NCI-H345 treated with DMSO at 0.1 percent for 48 hours (cell line): Measurements from ENCODE around the gene PPP3CB.

ENCODE experiments used
- DNase-seq: peaks from one replicate; lab custom pipeline; 2025; ENCODE audit not compliant: unreplicated experiment; lab: John Stamatoyannopoulos, UW

Gene PPP3CB

GRCh38 chr10:73485320-73485719 lies 10.5 kb downstream of the PPP3CB start:
- no peak for DNase-seq

GRCh38 chr10:73480158-73480557 lies 15.7 kb downstream of the PPP3CB start:
- DNase-seq, result no peak

GRCh38 chr10:73478636-73479035 lies 17.2 kb downstream of the PPP3CB start:
- no peak for DNase-seq

DNA sequence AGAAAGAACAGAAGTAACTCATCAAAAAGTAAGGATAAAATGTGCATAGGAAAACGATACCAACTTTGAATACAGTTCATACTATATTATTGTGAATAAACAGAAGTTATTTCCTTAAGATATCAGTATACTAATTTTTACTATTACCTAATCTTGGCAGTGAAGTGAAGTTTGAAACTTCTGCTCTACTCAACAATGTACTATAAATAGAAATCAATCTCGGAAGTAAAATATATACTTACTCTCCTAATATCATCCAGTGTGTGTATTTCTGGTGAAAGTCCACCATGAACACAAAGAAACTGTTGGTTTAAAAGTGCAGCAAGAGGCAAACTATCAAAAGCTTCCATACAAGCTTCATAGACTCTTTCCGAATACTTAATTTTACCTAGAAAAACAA lies 24.6 kb downstream of the PPP3CB start:
- DNase-seq, result no peak

DNA sequence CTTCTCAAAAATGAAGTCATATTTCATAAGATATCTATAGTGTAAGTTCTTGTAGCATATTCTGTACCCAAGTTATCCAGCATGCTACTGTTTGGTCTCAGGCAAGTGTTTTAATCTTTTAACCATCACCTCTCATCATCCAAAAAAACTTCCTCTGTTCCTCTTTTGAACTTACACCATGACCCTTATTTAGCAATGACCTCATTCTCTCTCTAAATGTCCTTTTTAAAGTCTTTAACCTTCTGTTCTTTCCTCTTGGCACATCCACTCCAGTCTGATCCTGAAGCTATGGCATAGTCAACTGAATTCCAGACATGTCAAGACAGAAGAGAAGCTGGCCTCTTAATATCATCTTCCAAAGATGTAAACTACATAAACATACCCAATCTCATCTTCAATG lies 26.2 kb downstream of the PPP3CB start:
- no peak for DNase-seq

- DNase-seq, result no peak
These were observed 28.6 kb downstream of the PPP3CB start for GRCh38 chr10:73467206-73467605.

DNA sequence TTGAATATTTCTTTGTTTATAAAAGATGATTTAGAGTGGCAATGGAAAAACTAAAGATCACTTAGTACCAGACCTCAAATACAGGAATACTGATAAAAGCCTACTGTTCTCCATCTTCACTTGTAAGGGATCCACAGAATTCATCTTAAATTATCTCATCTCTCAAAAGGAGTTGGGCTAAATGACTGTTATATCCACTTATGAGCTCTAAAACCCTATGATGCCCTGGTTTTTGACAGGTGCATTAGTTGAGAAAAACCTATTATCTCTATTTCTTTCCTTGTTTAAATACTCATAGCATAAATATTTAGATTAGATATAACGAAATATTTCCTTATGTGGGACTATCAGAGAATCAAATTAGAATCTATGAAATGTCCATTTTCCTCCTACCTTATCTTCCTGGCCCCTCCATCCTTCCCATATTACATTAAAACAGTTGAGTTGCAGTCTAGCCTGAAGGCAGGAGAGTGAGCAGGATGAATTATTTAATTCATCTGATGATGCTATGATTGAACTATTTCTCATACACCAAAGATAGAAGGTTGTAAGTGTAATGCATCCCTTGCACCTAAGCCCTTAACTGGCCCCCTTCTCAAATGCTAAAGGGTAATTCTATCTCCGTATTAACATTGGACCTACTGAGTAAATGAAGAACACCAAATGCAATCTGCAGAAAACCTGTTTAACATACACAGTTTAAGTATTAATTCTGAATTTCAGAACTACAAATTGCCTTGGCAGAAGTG lies 29.7 kb downstream of the PPP3CB start:
- no peak for DNase-seq

- no peak for DNase-seq
These were observed 34.9 kb downstream of the PPP3CB start for GRCh38 chr10:73460897-73461296.

DNA sequence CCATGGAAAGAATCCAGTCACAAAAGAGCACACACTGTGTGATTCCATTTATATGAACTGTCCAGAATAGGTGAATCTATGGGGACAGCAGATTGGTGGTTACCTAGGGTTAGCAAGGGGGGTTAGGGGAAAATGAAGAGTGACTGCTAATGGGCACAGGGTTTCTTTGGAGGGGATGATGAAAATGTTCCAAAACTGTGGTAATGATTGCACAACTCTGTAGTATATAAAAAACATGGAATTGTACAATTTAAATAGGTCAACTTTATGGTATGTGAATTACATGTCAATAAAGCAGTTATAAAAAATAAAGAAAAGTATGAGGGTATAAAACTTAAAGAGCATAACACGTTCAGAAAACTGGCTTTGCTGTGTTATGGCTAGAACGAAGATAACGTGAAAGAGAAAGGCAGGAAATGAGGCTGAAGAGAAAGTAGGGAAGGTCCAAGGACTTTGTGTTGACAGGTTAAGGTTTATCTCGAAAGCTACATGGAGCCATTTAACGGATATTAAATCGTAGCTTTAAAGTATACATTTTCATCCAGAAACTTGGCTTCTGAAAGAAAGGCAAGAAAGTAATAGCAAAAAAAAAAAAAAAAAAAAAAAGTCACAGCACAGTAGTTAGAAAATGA lies 36.0 kb downstream of the PPP3CB start:
- DNase-seq, result no peak

DNA sequence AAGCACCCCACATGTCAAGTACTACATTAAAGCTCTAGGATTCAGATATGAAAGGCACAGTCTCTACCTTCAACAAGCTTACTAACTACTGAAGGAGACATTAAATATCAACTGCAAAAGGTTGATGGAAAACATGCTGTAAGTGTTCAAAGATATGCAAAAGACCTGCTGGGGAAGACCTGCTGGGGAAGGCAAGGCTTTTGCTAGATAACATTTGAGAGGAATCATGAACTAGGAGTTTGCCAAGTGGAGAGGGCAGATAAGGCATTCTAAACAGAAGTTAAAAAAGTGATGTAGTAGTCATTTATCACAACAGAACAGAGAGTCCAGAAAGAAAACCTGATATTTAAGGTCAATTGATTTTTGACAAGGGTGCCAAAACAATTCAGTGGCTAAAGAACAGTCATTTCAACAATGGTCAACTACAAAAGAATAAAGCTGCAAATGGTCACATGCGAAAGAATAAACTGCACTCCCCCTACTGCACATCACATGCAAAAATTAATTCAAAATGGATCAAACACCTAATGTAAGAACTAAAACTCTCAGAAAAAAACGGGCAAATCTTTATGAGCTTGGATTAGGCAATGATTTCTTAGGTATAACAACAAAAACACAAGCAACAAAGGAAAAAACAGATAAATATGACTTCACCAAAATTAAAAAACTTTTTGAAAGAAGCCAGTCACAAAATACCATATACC lies 39.5 kb downstream of the PPP3CB start:
- DNase-seq, result no peak

- DNase-seq, result no peak
These were observed 46.7 kb downstream of the PPP3CB start for GRCh38 chr10:73449113-73449512.

GRCh38 chr10:73448384-73448783 lies 47.4 kb downstream of the PPP3CB start:
- DNase-seq, result no peak

GRCh38 chr10:73446926-73447325 lies 48.9 kb downstream of the PPP3CB start:
- DNase-seq, result no peak

GRCh38 chr10:73444457-73444856 lies 51.4 kb downstream of the PPP3CB start:
- no peak for DNase-seq

- no peak for DNase-seq
These were observed 56.1 kb downstream of the PPP3CB start for GRCh38 chr10:73439605-73440312.

DNA sequence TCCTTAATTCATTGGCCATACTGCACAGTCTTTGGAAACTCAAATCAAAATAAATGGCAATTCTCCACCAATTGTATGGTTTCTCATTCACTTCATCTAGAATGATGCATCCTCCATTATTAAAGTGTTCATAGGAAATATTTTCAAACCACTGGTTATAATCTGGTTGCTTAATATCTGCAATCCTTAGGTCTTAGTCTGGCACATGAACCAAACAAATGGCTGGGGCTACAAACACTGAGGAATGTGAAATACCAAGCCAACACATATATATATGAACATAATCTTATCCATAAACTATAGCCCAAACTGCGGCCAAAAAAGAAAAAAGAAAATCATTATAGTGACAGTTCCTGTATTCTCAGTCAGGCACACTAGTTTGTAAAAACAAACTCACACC lies 56.8 kb downstream of the PPP3CB start:
- no peak for DNase-seq

DNA sequence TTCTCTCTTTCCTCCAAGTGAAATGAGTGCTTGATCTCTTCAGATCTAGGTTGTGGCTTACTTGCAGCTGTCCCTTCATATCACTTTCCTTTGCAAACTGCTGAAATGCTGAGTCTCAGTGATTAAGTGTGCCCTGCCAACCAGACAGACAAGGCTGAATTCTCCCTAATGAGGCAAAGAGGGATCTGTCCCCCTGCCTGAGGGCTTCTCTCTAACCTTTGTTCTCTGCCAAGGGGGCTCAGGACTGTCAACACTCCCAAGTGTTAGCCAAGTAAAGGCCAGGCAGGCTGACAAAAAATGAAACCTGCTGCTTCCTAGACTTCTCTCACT lies 62.3 kb downstream of the PPP3CB start, which contains the start of gene MSS51:
TSS of gene MSS51 (minus strand) at position 24 of the 330 bp plus-strand sequence. CDS start 5,277 bp downstream, outside the sequence.
- no peak for DNase-seq

DNA sequence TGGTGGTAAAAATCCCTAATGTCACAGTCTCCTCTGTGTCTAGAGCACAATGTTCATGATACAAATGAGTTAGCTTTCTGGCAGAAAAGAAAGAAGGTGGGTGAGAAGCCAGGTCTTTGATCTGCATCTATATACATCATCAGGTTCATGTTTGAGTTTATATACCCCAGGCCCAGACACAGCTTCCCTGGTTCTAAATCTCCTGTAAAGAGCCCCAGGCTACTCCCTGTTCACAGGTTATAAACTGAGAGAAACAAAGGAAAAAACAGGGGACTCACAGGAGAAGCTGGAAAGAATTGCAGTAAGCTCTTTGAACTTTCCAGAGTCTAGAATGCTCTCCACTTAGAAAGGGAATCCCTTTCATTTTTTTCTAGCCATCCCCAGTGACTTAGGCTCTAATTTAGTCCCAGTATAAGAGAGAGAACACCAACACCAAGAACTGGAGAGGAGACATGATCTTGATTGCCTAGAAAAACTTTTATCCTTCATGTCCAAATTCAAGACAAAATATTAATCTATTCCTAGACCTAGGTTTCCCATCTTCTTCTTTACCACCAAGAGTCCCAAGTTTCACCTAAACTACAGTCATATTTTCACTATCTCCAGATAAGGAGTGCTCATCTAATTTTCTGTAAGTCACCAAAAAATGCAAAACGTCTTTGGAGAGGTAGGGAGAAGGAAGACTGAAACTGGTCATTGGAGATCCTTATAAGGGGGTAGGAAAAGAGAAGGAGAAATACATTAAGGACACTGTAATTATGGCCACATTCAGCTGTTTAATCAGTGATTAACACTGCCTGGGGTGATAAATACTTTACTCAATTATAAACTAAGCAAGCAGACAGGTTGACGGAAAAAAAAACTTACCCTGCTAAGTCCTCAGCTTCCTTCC lies 62.9 kb downstream of the PPP3CB start:
- DNase-seq, result no peak

DNA sequence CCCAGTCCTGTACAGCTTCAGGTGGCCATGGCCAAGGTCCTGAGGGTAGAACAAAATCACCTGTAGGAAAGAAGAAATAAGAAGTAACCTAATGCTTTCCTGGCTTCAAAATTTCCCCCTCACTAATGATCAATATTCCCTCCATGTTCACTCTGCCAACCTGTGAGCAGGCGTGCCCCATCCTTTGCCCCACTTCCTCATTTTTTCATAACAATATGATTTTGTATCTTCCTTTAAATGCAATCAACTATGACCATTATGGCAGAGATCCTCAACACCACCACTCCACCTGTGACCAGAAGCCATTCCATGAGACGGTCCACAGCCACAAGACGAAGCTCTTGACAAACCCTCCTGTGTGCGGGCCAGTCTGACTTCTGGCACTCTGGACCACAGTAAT lies 69.5 kb downstream of the PPP3CB start:
- DNase-seq, result no peak

DNA sequence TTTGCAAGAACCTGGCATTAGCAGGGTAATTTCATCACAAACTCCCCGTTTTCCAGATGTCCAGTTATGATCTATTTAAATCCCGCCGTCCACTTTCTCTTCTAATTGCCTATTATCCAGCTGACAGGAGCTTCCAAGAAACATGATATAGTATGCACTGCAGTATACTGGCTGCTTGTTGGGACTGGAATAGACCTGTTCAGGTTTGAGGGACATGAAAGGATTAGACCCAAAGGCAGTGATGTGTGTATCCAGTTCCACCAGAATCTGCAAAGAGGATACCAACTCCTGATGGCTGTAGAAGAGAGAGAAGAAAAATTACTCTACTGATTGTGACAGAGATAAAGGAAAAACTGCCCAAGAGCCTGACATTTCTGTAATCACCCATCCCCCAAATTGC lies 71.3 kb downstream of the PPP3CB start:
- DNase-seq, result no peak

DNA sequence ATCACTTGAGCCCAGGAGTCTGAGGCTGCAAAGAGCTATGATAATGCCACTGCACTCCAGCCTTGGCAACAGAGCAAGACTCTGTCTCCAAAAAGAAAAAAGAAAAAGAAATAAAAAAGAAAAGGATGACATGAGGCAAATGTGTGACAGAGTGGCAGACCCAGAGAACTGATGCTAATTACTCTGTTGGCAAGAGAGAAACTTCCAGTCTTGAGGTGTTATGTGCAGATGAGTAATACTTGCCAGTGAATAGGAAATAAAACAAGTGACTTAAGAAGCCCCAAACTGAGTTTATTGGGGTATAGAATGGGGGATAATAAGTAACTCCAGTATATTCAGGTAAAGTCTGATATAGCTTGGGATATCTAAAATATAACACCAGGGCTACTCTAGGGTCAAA lies 72.5 kb downstream of the PPP3CB start:
- DNase-seq, result no peak
